GM18505 (cell line): ENCODE results near the gene NCOA6.
"Not testable (repeated sequence)": the region's sequence is repeated elsewhere in the genome, so short reads cannot be mapped to it uniquely, and the experiment has no call there.

Experiments
- ATAC-seq: cut with Tn5 transposase; IDR thresholded peaks from one replicate; pipeline ENCODE4 v1.9.1; 2021; ENCODE audit not compliant: unreplicated experiment
- POLR2A ChIP-seq: IDR thresholded peaks from 4 replicates; pipeline ENCODE4 v1.6.1; 2011; ENCODE audit warnings: borderline replicate concordance; ENCODE audit not compliant: insufficient read depth, insufficient read length; ENCODE audit errors: extremely low read depth

The NCOA6 gene

GRCh38 chr20:34746674-34747073 lies 78.8 kb downstream of the NCOA6 start:
- no peak for ATAC-seq
- no peak for TF ChIP-seq POLR2A

- ATAC-seq = no peak
- no peak for TF ChIP-seq POLR2A
These were observed 80.6 kb downstream of the NCOA6 start for GRCh38 chr20:34744847-34745246.

- TF ChIP-seq POLR2A = no peak
- ATAC-seq = no peak
These were observed 81.1 kb downstream of the NCOA6 start for GRCh38 chr20:34744340-34744739.

- no peak for ATAC-seq
- TF ChIP-seq POLR2A = no peak
These were observed 82.4 kb downstream of the NCOA6 start for GRCh38 chr20:34743039-34743438.

GRCh38 chr20:34736106-34736735 lies 89.2 kb downstream of the NCOA6 start:
- ATAC-seq = no peak

GRCh38 chr20:34732523-34732922 lies 92.9 kb downstream of the NCOA6 start:
- TF ChIP-seq POLR2A = no peak
- ATAC-seq = no peak

More at GRCh38 chr20:34736106-34736735, 89.2 kb downstream of the NCOA6 start:
- TF ChIP-seq POLR2A = no peak

GRCh38 chr20:34729416-34729815 lies 96.0 kb downstream of the NCOA6 start:
- no peak for TF ChIP-seq POLR2A
- ATAC-seq = no peak

- no peak for TF ChIP-seq POLR2A
- ATAC-seq = no peak
These were observed 101.3 kb downstream of the NCOA6 start for GRCh38 chr20:34724172-34724571.

- not testable (repeated sequence) for ATAC-seq
These were observed 102.9 kb downstream of the NCOA6 start for GRCh38 chr20:34722560-34722959.

GRCh38 chr20:34720266-34720665 lies 105.2 kb downstream of the NCOA6 start:
- TF ChIP-seq POLR2A = no peak
- ATAC-seq = no peak

- peak; percentile 83 for ATAC-seq
These were observed 106.0 kb downstream of the NCOA6 start for GRCh38 chr20:34719242-34720017.

- no peak for ATAC-seq
- no peak for TF ChIP-seq POLR2A
These were observed 108.0 kb downstream of the NCOA6 start for GRCh38 chr20:34717230-34718095.

GRCh38 chr20:34716921-34717229 lies 108.6 kb downstream of the NCOA6 start:
- TF ChIP-seq POLR2A = no peak
- no peak for ATAC-seq

GRCh38 chr20:34715384-34715783 lies 110.1 kb downstream of the NCOA6 start:
- ATAC-seq = no peak
- no peak for TF ChIP-seq POLR2A

GRCh38 chr20:34713944-34714515 lies 111.4 kb downstream of the NCOA6 start:
- not testable (repeated sequence) for ATAC-seq
